Measurements from ENCODE around the gene ARSI.

The ARSI gene

DNA sequence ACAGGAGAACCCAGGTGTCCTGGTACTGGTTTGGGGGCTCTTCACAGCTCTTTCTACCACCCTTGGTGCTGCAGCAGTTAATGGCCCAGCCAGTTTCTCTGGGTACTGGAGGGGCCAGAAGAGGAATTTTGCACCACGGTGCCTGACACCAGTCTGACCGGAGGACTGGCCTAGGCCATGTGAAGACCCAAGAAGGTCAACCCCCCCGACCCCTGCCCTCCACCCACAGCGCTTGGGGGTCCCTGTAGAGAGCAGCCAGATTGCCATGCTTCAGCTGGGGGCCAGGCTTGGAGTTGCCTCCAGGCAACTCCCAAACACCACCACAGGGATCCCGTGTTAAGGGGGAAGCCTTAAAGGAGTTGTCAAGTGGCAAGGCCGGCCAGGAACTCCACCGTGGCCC, 6.2 kb downstream of the ARSI start:
- H3K27me3 ChIP-seq, result peaks cover 32% of the 10 kb centered on the region
- no peaks in the 10 kb centered on the region for H3K4me1 ChIP-seq (ENCODE audit: control insufficient read depth in 1 of 2, insufficient read depth in 1 of 2, low read depth in 1 of 2, low read length in 1 of 2)
- H3K4me3 ChIP-seq (ENCODE audit: low read depth in 1 of 2, low read length in 1 of 2), result no peak overlapping the region
- no peak overlapping the region for H3K27ac ChIP-seq
- H3K9me3 ChIP-seq, result no peaks in the 10 kb centered on the region
- TF ChIP-seq, protein P1, sequence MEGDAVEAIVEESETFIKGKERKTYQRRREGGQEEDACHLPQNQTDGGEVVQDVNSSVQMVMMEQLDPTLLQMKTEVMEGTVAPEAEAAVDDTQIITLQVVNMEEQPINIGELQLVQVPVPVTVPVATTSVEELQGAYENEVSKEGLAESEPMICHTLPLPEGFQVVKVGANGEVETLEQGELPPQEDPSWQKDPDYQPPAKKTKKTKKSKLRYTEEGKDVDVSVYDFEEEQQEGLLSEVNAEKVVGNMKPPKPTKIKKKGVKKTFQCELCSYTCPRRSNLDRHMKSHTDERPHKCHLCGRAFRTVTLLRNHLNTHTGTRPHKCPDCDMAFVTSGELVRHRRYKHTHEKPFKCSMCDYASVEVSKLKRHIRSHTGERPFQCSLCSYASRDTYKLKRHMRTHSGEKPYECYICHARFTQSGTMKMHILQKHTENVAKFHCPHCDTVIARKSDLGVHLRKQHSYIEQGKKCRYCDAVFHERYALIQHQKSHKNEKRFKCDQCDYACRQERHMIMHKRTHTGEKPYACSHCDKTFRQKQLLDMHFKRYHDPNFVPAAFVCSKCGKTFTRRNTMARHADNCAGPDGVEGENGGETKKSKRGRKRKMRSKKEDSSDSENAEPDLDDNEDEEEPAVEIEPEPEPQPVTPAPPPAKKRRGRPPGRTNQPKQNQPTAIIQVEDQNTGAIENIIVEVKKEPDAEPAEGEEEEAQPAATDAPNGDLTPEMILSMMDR (IDR thresholded peaks at IDR 0.05), result no peak
- no peaks in the 10 kb centered on the region for H3K36me3 ChIP-seq

DNA sequence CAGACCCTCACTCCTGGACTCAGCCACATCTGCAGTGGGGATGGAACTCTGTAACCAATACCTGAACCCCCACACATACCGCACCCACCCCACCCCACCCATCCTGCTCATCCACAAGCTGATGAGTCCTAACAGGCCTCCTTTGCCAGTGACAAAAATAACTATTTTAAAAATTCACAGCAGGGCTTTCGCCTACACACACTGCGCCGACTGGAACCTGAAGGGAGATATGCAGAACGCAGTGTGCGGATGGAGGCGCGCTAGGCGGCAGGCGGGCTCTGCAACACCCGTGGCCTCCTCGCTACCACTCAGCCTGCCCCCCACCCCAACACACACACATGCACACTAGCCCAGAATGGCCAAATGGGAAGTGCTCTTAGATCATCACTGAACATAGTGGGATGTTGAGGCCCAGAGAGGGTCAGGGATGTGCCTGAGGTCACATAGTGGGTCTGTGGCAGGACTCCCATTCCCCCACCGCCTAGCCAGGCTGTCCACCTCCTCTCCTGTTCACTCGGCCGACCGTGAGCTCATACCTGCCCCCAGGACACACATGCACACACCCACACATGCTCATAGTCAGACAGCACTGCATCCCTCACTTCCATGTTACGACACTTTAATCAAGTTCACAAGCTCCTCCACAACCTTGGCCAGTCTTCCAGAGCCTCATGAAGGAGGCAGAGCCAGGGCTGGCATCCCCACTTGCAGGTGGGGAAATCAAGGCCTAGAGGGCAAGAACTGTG, 6.8 kb downstream of the ARSI start:
- H3K9me3 ChIP-seq, result no peaks in the 10 kb centered on the region
- no peaks in the 10 kb centered on the region for H3K36me3 ChIP-seq
- H3K27me3 ChIP-seq, result peaks cover 26% of the 10 kb centered on the region
- no peak overlapping the region for H3K4me3 ChIP-seq (ENCODE audit: low read depth in 1 of 2, low read length in 1 of 2)
- no peaks in the 10 kb centered on the region for H3K4me1 ChIP-seq (ENCODE audit: control insufficient read depth in 1 of 2, insufficient read depth in 1 of 2, low read depth in 1 of 2, low read length in 1 of 2)
- TF ChIP-seq, protein P1 (IDR thresholded peaks at IDR 0.05), result no peak
- H3K27ac ChIP-seq, result no peak overlapping the region

DNA sequence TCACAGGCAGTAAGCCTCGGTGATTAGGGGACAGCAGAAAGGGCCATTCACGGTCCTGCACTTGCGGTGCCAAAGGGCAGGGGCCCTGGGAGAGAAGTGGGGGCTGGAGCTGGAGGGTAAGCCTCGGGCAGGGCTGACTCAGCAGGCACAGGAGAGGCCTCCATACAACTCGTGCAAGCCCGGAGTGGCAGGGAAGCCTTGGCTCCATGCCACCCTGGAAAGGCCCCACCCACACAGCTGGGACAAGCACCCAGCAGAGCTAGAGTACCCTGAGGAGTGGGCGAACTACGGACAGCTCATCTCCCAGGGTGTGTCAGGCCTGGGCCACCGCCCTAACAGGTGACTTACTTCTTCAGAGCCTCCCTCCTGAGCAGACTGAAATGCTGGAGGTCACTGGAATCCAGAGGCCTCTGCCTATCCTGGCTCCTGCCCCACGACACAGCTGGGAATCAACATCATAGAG, 7.5 kb downstream of the ARSI start:
- Histone ChIP-seq H3K36me3 (no peaks in the 10 kb centered on the region), H3K4me3 (ENCODE audit: low read depth in 1 of 2, low read length in 1 of 2) (no peak overlapping the region), H3K4me1 (ENCODE audit: control insufficient read depth in 1 of 2, insufficient read depth in 1 of 2, low read depth in 1 of 2, low read length in 1 of 2) (no peaks in the 10 kb centered on the region), H3K9me3 (no peaks in the 10 kb centered on the region), H3K27ac (no peak overlapping the region), H3K27me3 (peaks cover 19% of the 10 kb centered on the region)
- TF ChIP-seq, protein P1 (IDR thresholded peaks at IDR 0.05), result no peak

DNA sequence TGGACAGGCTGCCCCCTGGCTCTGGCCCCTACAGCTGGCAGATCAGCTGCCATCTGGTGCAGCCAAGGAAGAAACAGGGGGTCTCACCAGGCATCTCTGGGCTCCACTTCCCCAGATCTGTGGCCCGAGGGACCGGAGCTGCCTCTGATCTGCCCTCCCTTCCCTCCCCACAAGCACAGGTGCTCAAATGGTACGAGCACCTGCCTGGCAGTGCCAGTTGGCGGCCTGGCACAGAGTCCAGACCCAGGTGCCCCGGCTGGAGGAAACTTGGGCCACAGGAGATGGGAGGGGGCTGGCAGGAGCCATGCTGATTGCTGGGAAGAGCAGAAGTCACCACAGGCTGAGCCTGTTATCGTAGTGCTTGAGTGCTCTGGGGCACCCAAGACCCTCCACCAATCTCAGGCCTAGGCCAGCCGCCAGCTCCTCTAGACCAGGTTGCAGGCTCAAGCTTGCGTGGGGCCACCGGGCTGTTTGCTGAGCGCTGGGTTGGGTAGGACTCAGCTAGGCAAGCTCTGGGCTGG, 8.1 kb downstream of the ARSI start:
- H3K9me3 ChIP-seq, result no peaks in the 10 kb centered on the region
- TF ChIP-seq, protein P1 (IDR thresholded peaks at IDR 0.05), result no peak
- no peaks in the 10 kb centered on the region for H3K4me1 ChIP-seq (ENCODE audit: control insufficient read depth in 1 of 2, insufficient read depth in 1 of 2, low read depth in 1 of 2, low read length in 1 of 2)
- no peak overlapping the region for H3K4me3 ChIP-seq (ENCODE audit: low read depth in 1 of 2, low read length in 1 of 2)
- H3K36me3 ChIP-seq, result no peaks in the 10 kb centered on the region
- no peak overlapping the region for H3K27ac ChIP-seq
- peaks cover 18% of the 10 kb centered on the region for H3K27me3 ChIP-seq

DNA sequence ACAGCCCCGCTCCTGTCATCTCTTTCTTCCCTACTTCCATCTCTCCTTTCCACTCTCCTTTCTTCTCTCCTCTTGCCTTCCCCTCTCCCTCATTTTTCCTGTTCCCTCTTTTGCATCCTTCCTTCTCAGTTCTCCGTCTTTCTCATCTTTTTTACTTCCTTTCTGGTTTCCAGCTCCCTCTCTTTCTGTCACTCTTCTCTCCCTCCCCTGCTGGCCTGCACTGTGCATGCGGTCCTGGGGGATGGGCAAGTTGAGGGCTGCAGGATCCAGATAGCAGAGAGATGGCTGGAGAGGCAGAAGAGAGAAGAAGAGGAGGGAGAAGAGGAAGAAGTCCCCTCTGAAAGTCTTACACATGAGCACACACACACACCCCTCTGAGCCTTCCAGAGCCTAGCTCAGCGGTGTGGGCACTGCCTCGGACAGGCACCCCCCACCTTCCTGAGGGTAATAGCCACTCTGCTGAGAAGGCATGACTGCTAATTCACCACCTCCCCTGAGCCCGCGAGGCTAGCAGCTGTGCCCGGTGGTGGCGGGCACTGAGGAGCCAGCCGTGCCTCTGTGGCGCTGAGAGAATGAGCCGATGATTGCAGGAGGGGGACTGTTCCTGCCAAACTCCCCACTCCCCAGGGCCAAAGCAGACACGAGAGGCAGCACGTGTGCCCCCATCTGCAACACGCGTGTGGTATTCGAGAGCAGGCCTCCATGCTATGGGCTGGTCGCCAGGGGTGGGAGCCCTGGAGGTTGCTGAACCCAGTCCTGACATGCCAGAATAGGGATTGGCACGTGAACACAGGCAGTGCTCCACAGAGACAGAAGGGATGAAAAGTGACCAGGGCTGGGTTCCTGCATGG, 9.4 kb downstream of the ARSI start:
- peaks cover 14% of the 10 kb centered on the region for H3K27me3 ChIP-seq
- H3K4me1 ChIP-seq (ENCODE audit: control insufficient read depth in 1 of 2, insufficient read depth in 1 of 2, low read depth in 1 of 2, low read length in 1 of 2), result no peaks in the 10 kb centered on the region
- no peak overlapping the region for H3K4me3 ChIP-seq (ENCODE audit: low read depth in 1 of 2, low read length in 1 of 2)
- H3K9me3 ChIP-seq, result no peaks in the 10 kb centered on the region
- no peaks in the 10 kb centered on the region for H3K36me3 ChIP-seq
- no peak overlapping the region for H3K27ac ChIP-seq
- TF ChIP-seq, protein P1 (IDR thresholded peaks at IDR 0.05), result no peak
